PC-9 (cell line): ENCODE measurements around the gene BTBD16. TPM values are rescaled to one million over a fixed set of nuclear protein-coding genes. Genes with fewer than 3 reads are reported as not detected.

ENCODE experiments used
- BruUV-seq: library from RNA; stranded (reverse); fragments of 400-500 nt; replicated peaks from 2 replicates; lab custom pipeline; 2021; lab: Mats Ljungman, UMichigan
- CTCF ChIA-PET: fragments of 300-600 bp; sonication (Branson Sonifier 250); formaldehyde crosslinking; loops from one replicate; lab custom pipeline; 2022; ENCODE audit warnings: antibody characterized with exemption; lab: Charles Lee
- POLR2A ChIA-PET: fragments of 300-600 bp; sonication (Branson Sonifier 250); formaldehyde crosslinking; loops from one replicate; lab custom pipeline; 2022; ENCODE audit warnings: antibody characterized with exemption; ENCODE audit not compliant: unreplicated experiment; lab: Charles Lee
- DNase-seq, 2 experiments: peaks; one replicate each; pipeline versions ENCODE4 v3.0.0 to v3.0.0-alpha.2; 2015 to 2022; ENCODE audit warnings: mixed read lengths in 1 of 2
- H2AFZ ChIP-seq: fragments of 200-600 bp; sonication (generic); 2 replicates; pipeline ENCODE4 v1.8.1; 2017; ENCODE audit warnings: antibody characterized with exemption
- H3F3A ChIP-seq: fragments of 200-600 bp; sonication (generic); 2 replicates; pipeline ENCODE4 v1.8.1; 2017; ENCODE audit warnings: antibody characterized with exemption, mild to moderate bottlenecking, low read depth; ENCODE audit not compliant: insufficient read depth
- H3K27ac ChIP-seq: fragments of 200-600 bp; sonication (generic); 2 replicates; pipeline ENCODE4 v1.6.1; 2016; ENCODE audit warnings: mixed run types
- H3K27me3 ChIP-seq: fragments of 200-600 bp; sonication (generic); 2 replicates; pipeline ENCODE4 v1.6.1; 2016; ENCODE audit warnings: low read depth, mixed run types; ENCODE audit not compliant: insufficient read depth
- H3K36me3 ChIP-seq: fragments of 200-600 bp; sonication (generic); 2 replicates; pipeline ENCODE4 v1.6.1; 2016; ENCODE audit warnings: low read depth, mixed run types
- H3K4me1 ChIP-seq: fragments of 200-600 bp; sonication (generic); replicated peaks from 2 replicates; pipeline ENCODE4 v1.6.1; 2016; ENCODE audit warnings: mixed run types; ENCODE audit not compliant: insufficient read depth
- H3K4me2 ChIP-seq: fragments of 200-600 bp; sonication (generic); 2 replicates; pipeline ENCODE4 v1.6.1; 2017; ENCODE audit warnings: mixed run types
- H3K4me3 ChIP-seq: fragments of 200-600 bp; sonication (generic); 2 replicates; pipeline ENCODE4 v1.6.1; 2016; ENCODE audit warnings: mixed run types
- H3K79me2 ChIP-seq: fragments of 200-600 bp; sonication (generic); 2 replicates; pipeline ENCODE4 v1.6.1; 2017; ENCODE audit warnings: low read depth, mixed run types
- H3K9me2 ChIP-seq: fragments of 200-600 bp; sonication (generic); 2 replicates; pipeline ENCODE4 v1.8.1; 2017; ENCODE audit warnings: mild to moderate bottlenecking; ENCODE audit not compliant: insufficient read depth
- H3K9me3 ChIP-seq: fragments of 200-600 bp; sonication (generic); 2 replicates; pipeline ENCODE4 v1.8.1; 2016; ENCODE audit warnings: low read depth; ENCODE audit not compliant: insufficient read depth
- H4K20me1 ChIP-seq: fragments of 200-600 bp; sonication (generic); 2 replicates; pipeline ENCODE4 v1.8.1; 2017; ENCODE audit not compliant: insufficient read depth
- CTCF ChIP-seq: fragments of 200-600 bp; sonication (generic); conservative IDR thresholded peaks from 2 replicates; pipeline ENCODE4 v1.6.1; 2017; ENCODE audit warnings: mixed run types, antibody characterized with exemption, mild to moderate bottlenecking, moderate library complexity
- EZH2 ChIP-seq: fragments of 200-600 bp; sonication (generic); IDR thresholded peaks from 2 replicates; pipeline ENCODE4 v1.8.0; 2017; ENCODE audit warnings: antibody characterized with exemption, low read depth
- intact Hi-C: fragments of 100-400 bp; cut with micrococcal nuclease; formaldehyde crosslinking; loops from one replicate; pipeline ENCODE4 v1.10.0; 2022; ENCODE audit not compliant: unreplicated experiment
- total RNA-seq: library from RNA; stranded (reverse); gene quantifications from 2 replicates; pipeline ENCODE4 v1.2.3, GENCODE V29; 2021

Gene BTBD16
- total RNA-seq, 1 experiment from 2014 or later = 0.37 TPM

DNA sequence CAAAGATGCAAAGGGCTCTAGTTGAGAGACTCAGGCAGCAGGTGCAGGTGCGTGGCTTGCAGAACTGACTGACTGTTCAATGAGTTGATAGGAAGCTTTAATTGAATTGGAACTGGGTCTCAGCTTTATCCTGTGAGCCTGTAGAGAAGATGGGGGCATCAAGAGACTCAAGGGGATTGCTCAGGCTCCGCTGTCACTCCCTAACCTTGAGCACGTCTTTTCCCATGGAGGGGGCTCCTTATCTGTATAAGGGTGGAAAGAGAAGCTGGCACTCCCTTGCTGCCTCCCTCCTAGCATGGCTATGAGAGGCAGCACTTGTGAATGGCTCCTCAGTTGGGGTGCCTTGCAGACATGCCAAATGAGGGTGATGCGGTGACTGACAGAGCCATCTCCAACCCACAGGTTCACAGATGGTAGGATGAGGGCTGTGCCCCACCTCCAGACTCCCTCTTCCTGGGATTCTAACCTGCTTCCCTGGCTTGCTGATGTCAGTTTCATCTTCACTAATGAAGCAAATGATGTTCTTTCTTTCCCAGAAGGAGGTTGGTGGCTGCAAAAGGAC lies 91.0 kb downstream of the BTBD16 start:
- no peak overlapping the region for H3K4me2 ChIP-seq
- H3K9me3 ChIP-seq = no peaks in the 10 kb centered on the region
- POLR2A ChIA-PET = no interaction called here
- H2AFZ ChIP-seq = no peak overlapping the region
- H4K20me1 ChIP-seq = no peaks in the 10 kb centered on the region
- no peaks in the 10 kb centered on the region for H3K9me2 ChIP-seq
- BruUV-seq = no TSS peak
- H3K4me1 ChIP-seq = no peaks in the 10 kb centered on the region
- H3K79me2 ChIP-seq = no peaks in the 10 kb centered on the region
- no peaks in the 10 kb centered on the region for H3K27me3 ChIP-seq
- DNase-seq = no peak
- no peak for TF ChIP-seq EZH2
- TF ChIP-seq CTCF = no peak
- H3F3A ChIP-seq = no peaks in the 10 kb centered on the region
- no peaks in the 10 kb centered on the region for H3K36me3 ChIP-seq
- no peak overlapping the region for H3K27ac ChIP-seq
- intact Hi-C loops = no loop called here
- no peak overlapping the region for H3K4me3 ChIP-seq
- CTCF ChIA-PET = no interaction called here

DNA sequence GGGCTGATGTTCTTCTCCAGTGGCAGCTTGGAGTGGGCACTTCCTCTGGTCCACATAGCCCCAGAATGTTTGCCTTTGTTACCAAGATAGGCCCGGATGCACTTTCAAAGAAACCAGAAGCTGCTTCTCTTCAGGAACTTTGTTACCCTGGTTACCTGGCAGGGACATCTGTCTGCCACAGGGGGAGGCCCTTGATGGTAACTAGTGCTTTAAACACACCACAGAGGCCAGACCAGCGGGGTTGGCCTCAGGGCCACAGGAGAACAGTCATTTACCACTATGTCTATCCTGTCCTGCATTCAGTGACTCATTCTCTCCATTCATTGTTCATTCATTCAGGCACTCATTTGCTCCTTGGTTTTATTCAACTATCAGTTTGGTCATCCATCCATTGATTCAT lies 91.5 kb downstream of the BTBD16 start:
- no peaks in the 10 kb centered on the region for H3K79me2 ChIP-seq
- H3K9me2 ChIP-seq = no peaks in the 10 kb centered on the region
- no peak overlapping the region for H3K4me3 ChIP-seq
- H3K27ac ChIP-seq = no peak overlapping the region
- DNase-seq = no peak
- H3K4me1 ChIP-seq = no peaks in the 10 kb centered on the region
- intact Hi-C loops = no loop called here
- POLR2A ChIA-PET = no interaction called here
- no peaks in the 10 kb centered on the region for H4K20me1 ChIP-seq
- no TSS peak for BruUV-seq
- H3K27me3 ChIP-seq = no peaks in the 10 kb centered on the region
- no peak overlapping the region for H3K4me2 ChIP-seq
- no peak overlapping the region for H2AFZ ChIP-seq
- TF ChIP-seq EZH2 = no peak
- no peak for TF ChIP-seq CTCF
- CTCF ChIA-PET = no interaction called here
- no peaks in the 10 kb centered on the region for H3F3A ChIP-seq
- no peaks in the 10 kb centered on the region for H3K36me3 ChIP-seq
- H3K9me3 ChIP-seq = no peaks in the 10 kb centered on the region

GRCh38 chr10:122363311-122363710 lies 92.2 kb downstream of the BTBD16 start:
- Histone ChIP-seq H3K9me3 (no peaks in the 10 kb centered on the region), H3K4me1 (no peaks in the 10 kb centered on the region), H3K79me2 (no peaks in the 10 kb centered on the region), H3K4me3 (no peak overlapping the region), H3K36me3 (no peaks in the 10 kb centered on the region), H3F3A (no peaks in the 10 kb centered on the region), H3K27ac (no peak overlapping the region), H3K27me3 (no peaks in the 10 kb centered on the region), H3K9me2 (no peaks in the 10 kb centered on the region), H2AFZ (no peak overlapping the region), H4K20me1 (no peaks in the 10 kb centered on the region), H3K4me2 (no peak overlapping the region)
- no peak for DNase-seq
- POLR2A ChIA-PET = no interaction called here
- no TSS peak for BruUV-seq
- CTCF ChIA-PET = no interaction called here
- intact Hi-C loops = no loop called here
- no peak for TF ChIP-seq CTCF
- no peak for TF ChIP-seq EZH2
